Fibroblast of villous mesenchyme (primary cell): ENCODE data around the gene IRF4. TPM values are rescaled to one million over a fixed set of nuclear protein-coding genes. Genes with fewer than 3 reads are reported as not detected.

Source experiments
- DNase-seq: peaks from one replicate; pipeline ENCODE4 v3.0.0-alpha.2; 2010; ENCODE audit warnings: low read depth
- H3K4me3 ChIP-seq: 2 replicates; pipeline ENCODE4 v1.5.1; 2011; ENCODE audit warnings: low read depth, mild to moderate bottlenecking, low read length
- CTCF ChIP-seq: IDR thresholded peaks from 2 replicates; pipeline ENCODE4 v1.5.1; 2012; ENCODE audit warnings: low read depth, mild to moderate bottlenecking, low read length; ENCODE audit not compliant: insufficient read depth
- total RNA-seq: library from RNA; depleted of rRNA; stranded (reverse); fragments of >200 nt; gene quantifications from 2 replicates; pipeline ENCODE4 v1.2.3, GENCODE V29; 2012

IRF4 gene
- total RNA-seq, 1 donor: under 0.01 TPM

GRCh38 chr6:358847-359246 is 32.7 kb upstream of the IRF4 start:
- no peak overlapping the region for H3K4me3 ChIP-seq
- DNase-seq: no peak
- no peak for TF ChIP-seq CTCF

GRCh38 chr6:359261-360035 is 32.1 kb upstream of the IRF4 start:
- H3K4me3 ChIP-seq: no peak overlapping the region
- TF ChIP-seq CTCF: no peak
- DNase-seq: no peak

GRCh38 chr6:360349-360748 is 31.2 kb upstream of the IRF4 start:
- no peak for TF ChIP-seq CTCF
- no peak overlapping the region for H3K4me3 ChIP-seq
- DNase-seq: no peak

- no peak for TF ChIP-seq CTCF
- no peak overlapping the region for H3K4me3 ChIP-seq
- no peak for DNase-seq
Observed at GRCh38 chr6:360764-361373, 30.7 kb upstream of the IRF4 start.

GRCh38 chr6:361411-362132 is 30.0 kb upstream of the IRF4 start:
- no peak for TF ChIP-seq CTCF

GRCh38 chr6:362231-362923 is 29.2 kb upstream of the IRF4 start:
- no peak for DNase-seq
- TF ChIP-seq CTCF: no peak
- H3K4me3 ChIP-seq: no peak overlapping the region

More at GRCh38 chr6:361411-362132, 30.0 kb upstream of the IRF4 start:
- no peak overlapping the region for H3K4me3 ChIP-seq
- DNase-seq: no peak
